ENCODE results near the gene TBL2.

DNA sequence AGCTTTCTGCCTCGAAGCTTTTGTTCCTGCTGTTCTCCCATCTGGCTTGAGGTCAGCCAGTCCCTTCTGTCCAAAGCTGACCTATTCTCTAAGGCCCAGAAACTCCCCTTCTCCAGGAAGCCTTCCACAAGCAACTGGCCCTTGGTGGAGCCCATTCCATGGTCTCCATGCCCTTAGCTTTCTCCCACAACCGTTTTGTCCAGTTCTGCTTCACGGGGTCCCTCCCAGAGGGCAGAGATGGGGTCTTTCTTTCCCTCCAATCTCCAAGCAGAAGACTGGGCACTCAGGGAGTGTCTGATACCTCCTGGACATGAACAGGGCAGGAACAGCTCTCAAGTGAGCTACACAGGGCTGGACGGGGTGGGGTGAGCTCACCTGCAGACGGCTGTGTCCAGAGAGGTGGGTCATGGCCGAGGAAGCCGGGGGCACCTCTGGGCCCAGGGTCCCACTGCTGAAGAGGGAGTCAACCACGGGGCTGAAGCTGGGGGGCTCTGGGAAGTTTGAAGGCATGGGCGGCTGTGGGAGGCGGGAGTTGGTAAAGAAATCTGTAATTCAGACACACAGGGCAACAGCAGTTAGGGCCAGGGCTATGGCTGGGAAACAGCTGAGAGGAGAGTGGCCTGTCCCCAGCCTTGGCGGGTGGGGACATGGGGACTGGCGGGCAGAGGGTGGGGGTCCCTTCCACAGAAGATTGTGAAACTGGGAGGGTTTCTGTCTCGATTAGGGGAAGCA lies 20.9 kb upstream of the TBL2 start:
- TF ChIP-seq, protein P1, sequence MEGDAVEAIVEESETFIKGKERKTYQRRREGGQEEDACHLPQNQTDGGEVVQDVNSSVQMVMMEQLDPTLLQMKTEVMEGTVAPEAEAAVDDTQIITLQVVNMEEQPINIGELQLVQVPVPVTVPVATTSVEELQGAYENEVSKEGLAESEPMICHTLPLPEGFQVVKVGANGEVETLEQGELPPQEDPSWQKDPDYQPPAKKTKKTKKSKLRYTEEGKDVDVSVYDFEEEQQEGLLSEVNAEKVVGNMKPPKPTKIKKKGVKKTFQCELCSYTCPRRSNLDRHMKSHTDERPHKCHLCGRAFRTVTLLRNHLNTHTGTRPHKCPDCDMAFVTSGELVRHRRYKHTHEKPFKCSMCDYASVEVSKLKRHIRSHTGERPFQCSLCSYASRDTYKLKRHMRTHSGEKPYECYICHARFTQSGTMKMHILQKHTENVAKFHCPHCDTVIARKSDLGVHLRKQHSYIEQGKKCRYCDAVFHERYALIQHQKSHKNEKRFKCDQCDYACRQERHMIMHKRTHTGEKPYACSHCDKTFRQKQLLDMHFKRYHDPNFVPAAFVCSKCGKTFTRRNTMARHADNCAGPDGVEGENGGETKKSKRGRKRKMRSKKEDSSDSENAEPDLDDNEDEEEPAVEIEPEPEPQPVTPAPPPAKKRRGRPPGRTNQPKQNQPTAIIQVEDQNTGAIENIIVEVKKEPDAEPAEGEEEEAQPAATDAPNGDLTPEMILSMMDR (IDR thresholded peaks at IDR 0.05; ENCODE audit: insufficient read depth, low read length) = no peak
- TF ChIP-seq POLR2AphosphoS5 (IDR thresholded peaks at IDR 0.05; ENCODE audit: low read depth) = no peak
- no peak for TF ChIP-seq GABPA (IDR thresholded peaks at IDR 0.05; ENCODE audit: low read depth)
